ENCODE data around the gene WBP1L.

The WBP1L gene

DNA sequence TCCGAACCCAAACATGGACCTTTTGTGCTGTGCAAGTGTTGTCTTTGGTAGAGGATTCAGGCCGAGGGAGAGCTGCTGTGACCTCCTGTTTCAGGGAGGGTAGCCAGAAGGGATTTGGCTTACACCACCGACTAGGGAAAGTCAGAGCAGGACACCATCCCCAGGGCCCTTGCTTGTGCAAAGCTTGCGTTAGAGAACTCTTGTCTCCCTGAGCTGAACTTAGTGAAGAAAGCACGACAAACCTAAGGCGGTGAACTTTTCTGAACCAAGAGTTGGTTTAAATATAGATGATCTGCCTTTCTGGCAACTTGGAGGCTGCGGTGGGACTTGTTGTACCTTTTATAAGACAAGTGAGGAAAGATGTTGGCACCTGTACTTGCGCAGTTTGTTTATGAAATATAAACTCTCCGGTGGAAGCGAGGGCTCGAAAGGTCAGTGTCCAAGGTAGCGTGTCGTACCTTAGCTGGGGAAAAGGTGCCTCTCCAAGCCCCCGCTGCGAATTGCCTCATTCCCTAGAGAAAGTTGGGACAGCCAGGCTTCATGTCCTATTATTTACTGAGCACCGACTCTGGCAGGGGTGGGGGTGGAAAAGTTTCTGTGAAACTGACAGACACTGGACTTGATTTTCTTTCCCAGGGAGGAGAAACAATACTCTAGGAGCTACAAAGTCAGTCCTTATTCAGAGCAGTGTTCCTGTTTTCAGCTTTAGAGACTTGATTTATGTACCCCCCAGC is 31.6 kb downstream of the WBP1L start:
- TF ChIP-seq CTCF (IDR thresholded peaks at IDR 0.05; ENCODE audit: low read depth, low read length) = no peak
- peak overlapping the region; percentile 5; the same call in 1 of the 2 replicates for H3K4me3 ChIP-seq (ENCODE audit: low read depth, low read length)

- TF ChIP-seq CTCF (IDR thresholded peaks at IDR 0.05; ENCODE audit: low read depth, low read length) = no peak
- peak overlapping the region; percentile 5; the same call in 1 of the 2 replicates for H3K4me3 ChIP-seq (ENCODE audit: low read depth, low read length)
Measured at GRCh38 chr10:102775935-102776669, 32.4 kb downstream of the WBP1L start.

GRCh38 chr10:102776779-102777456 is 33.2 kb downstream of the WBP1L start:
- peak overlapping the region; percentile 5; the same call in 1 of the 2 replicates for H3K4me3 ChIP-seq (ENCODE audit: low read depth, low read length)
- TF ChIP-seq CTCF (IDR thresholded peaks at IDR 0.05; ENCODE audit: low read depth, low read length) = no peak

GRCh38 chr10:102777711-102778453 is 34.1 kb downstream of the WBP1L start:
- TF ChIP-seq CTCF (IDR thresholded peaks at IDR 0.05; ENCODE audit: low read depth, low read length) = no peak
- H3K4me3 ChIP-seq (ENCODE audit: low read depth, low read length) = no peak overlapping the region

GRCh38 chr10:102778781-102779180 is 35.0 kb downstream of the WBP1L start:
- no peak overlapping the region for H3K4me3 ChIP-seq (ENCODE audit: low read depth, low read length)
- no peak for TF ChIP-seq CTCF (IDR thresholded peaks at IDR 0.05; ENCODE audit: low read depth, low read length)

GRCh38 chr10:102779680-102780526 is 36.2 kb downstream of the WBP1L start:
- no peak for TF ChIP-seq CTCF (IDR thresholded peaks at IDR 0.05; ENCODE audit: low read depth, low read length)
- H3K4me3 ChIP-seq (ENCODE audit: low read depth, low read length) = no peak overlapping the region

All from WI38 (cell line).